ENCODE data around the gene THADA.
A peak's percentile ranks its signal among the peaks of the same experiment; 100 is the strongest.

The THADA gene

DNA sequence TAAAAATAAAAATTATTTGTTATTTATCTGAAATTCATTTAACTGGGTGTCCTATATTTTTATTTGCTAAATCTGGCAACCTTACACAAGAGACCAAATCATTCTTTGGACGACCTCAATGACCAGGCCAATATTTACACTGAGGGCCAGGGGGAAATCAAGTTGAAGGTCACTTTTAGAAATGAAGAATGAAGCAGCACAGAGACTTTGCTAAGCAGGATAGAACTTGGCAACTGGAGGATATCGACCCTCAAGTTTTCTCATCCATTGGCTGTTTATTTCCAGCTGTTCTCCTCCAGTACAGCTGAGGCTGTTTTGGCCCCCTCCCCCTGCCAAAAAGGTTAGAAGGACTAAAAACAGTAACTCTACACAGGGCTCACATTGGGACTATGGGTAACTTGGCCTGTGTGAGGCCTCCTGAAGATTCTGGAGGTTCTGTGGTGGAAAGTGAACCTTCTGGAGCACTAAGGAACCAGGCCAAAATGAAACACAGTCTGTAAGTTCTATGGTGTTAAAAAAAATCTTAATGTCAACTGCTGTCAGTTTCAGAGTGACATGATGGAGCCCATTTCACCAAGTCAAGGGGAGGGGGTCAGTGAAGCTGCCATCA, 337.2 kb downstream of the THADA start:
- no peak for DNase-seq

DNA sequence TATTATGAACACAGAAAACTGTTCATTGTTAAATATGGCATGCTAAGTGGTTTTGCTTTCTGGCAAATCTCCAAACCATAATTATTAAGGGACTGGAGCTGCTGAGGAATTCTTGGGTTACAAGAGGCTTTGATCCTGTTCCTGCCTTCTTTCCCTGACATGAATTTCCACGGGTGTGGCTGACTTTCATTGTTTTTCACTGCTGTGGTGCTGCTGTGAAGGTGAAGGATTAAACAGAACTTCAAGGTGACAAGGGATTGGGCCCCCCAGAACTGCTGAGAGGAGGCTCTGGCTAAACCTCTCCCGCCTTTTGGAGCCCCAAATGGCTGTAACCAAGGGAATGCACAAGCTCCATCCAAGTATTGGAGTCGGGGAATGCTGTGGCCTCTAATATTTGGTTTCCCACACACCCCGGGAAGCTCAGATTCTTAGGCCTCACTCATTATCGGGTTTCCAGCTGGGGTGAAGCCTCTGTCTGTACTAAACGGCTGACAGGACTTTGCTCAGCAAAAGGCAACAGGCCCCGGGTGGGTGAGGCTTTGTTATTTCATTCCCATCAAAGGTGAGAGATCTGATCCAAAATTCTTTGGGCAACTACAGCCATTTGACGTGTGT, 340.4 kb downstream of the THADA start:
- DNase-seq: no peak

DNA sequence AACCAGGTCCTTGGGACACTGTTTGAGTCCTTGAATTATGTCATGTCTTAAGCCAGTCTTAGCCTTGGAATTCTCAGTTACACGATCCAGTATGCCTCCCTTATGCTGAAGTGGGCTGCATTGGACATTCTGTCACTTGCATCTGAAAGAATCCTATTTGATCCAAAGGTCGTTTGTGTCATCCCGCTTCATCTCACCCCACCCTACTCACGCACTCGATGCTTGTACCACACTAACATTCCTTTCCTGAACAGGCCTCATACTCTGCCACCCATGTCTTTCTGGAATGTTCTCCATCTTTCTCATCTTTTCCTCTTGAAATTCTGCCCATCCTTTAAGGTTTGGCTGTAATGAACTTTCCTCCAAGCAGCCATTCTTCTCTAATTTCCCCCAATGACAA, 341.5 kb downstream of the THADA start:
- DNase-seq: no peak

DNA sequence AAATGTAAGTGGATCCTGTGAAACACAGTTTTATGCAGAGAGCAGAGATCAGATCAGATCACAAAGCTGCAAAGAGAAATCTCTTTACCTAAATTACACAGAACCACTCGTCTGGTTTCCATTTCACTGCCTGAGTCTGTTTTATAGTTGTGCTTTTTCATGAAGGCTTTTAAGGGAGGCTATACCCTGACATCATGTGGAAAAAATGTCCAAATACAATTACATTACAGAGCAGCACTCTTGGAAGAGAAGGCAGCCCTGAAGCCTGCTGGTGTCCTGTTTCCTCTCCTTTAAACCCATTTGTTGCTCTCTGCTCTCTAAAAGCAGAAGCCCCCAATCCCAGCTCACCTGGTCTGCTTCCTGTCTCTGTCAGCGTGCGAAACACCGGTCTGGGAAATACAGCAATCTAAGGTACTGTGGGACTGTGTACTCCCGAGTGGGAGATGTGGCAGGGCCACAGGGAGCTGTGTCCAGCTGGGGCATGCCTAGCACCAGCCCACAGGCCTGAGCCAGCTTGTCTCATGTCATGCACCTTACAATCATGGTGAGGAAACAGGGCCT, 344.6 kb downstream of the THADA start:
- DNase-seq: no peak

DNA sequence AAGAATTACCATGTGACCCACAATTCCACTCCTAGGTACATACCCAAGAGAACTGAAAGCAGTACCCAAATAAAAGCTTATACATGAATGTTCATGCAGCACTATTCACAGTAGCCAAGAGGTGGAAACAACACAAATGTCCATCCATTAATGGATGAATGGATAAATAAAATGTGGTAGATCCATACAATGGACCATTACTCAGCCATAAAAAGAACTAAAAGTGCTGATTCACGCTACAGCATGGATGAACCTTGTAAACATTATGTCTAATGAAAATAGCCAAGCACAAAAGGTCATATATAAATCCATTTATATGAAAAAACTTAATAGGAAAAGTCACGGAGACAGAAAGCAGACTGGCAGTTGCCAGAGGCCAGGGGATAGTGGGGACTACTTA, 345.8 kb downstream of the THADA start:
- no peak for DNase-seq

DNA sequence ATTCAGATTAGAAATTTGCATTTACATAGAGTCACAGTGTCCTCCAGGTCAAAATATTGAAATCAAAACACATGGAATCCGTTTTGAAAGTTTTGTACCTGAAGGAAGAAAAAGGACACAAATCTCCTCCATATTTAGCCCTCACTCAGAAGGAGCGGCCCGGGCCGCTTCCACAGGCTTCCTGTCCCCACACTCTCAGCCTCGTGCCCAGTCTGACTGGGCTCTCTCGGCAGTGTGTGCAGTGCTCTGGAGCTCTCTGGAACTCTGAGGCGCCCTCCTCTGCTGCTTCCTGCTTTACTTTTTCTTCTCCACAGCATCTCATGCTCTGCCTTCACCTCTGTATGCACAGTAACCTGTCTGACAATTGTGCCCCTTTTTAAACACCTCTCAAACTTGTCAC, 347.2 kb downstream of the THADA start:
- no peak for DNase-seq

DNA sequence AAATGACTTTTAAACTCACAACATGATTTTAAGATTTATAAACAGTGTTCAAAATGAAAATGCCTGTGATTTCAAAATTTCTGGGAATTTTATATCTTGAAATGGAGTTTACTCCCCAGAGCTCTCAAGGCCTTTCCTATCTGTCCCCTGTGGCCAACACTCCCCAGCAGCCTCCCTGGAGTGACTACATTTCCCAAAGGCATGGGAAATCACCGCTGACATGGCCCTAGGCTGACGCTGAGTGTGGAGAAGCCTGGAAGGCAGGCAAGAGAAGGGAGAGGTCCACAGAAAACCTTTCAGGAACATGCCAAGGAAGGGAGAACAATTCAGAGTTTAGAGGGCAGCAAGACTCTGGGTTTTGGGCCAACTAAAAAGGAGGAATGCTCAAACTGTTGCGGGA, 349.2 kb downstream of the THADA start:
- no peak for DNase-seq

DNA sequence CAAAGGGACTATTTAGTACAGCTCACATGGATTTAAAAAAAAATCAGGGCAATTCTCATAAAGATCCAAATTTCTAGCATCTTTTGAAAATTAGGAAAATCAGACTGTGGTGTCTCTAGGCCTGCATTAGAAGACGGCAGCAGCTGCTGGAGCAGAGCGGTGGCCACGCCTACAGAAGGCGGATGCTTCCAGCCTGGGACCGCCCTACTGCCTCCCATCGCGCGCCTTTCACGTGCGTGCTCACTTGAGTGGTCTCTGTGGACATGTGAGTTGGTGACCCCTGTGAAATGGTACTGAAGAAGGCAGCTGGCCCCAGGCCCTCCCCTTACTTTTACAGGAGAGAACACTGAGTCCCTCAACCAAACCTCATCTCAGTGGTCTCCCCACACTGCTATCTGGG, 354.3 kb downstream of the THADA start:
- DNase-seq: no peak

DNA sequence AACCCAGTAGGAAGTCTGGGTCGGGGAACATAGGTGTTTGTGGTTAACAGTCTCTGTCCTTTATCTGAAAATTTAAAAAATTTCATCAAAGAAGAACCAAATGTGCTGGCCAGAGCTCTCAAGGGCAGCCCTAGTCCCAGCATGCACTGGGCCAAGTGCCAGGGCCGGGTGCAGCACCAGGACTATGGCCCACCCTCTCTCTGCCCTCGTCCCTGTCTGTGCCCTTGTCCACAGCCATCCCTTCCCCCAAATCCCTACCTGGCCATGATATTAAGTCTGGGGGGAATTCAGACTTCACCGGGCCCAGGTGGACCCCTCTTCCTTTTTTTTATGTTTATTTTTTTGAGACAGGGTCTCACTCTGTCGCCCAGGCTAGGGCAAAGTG, 355.1 kb downstream of the THADA start:
- no peak for DNase-seq

DNA sequence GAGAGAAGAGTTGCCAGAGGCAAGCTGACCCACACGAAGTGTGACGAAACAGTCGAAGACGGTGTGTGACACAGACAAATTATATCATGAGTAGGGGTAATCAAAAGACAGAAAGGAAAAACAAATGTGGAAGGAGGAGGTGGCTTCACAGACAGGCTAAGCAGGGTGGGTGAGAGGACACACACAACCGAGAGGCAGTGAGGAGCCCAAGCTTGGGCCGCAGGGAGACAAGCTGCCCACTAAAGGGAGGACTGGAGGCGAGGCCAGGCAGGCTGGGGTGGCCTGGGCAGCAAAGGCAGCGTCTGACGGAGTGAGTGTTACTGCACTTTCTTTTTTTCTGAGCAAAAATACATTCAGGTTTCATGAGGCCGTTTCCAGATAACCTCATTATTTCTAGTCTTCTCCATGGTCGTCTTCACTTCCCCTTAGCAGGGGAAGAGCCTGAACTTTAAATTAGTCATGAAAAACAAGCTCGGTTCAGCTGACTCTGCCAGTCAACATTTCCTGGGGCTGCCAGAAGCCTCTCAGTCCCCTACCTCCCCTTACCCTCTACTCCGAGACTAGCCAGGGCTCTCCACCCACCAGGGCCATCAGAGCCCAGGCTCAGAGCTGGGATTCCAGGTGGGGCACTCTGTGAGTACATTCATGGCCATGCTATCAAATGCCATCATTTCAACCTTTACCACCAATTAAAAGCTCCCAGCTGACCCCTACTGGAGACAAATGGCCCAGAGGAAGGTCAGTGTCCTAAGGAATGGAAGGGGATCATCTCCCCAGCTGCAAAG, 355.7 kb downstream of the THADA start:
- DNase-seq: peak in 2 of 56 donors; percentile 14 to 19

DNA sequence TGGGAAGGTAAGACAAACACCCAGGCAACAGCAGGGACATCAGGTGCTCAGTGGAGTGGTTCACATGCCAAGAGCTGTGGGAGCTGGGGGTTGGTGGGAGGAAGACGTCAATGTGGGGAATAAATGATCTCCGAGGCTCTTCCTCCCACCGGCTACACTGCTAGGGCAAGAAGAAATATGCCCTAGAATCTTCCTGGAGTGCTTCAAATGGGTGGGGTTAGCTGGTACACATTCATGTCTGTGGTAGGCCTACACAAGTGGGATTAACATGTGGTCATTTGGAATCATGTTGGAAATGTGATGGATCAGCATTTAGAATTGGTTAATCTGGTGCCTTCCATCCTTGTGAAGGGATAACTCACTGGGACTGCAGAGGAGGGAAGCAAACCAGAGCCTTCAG, 357.0 kb downstream of the THADA start:
- DNase-seq: no peak

DNA sequence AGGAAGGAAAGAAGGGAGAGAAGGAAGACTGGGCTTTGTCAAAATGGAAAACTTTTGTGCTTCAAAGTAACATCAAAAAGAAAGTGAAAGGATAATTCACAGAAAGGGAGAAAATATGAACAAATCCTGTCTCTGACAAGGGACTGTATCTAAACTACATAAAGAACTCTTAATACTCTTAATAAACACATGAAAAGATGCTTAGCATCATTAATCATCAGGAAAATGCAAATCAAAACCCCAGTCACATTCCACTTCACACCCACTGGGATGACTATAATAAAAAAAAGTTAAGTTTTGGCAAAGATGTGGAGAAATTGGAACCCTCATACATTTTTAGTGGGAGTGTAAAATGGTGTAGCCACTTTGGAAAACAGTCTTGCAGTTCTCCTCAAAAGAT, 357.7 kb downstream of the THADA start:
- DNase-seq: no peak

DNA sequence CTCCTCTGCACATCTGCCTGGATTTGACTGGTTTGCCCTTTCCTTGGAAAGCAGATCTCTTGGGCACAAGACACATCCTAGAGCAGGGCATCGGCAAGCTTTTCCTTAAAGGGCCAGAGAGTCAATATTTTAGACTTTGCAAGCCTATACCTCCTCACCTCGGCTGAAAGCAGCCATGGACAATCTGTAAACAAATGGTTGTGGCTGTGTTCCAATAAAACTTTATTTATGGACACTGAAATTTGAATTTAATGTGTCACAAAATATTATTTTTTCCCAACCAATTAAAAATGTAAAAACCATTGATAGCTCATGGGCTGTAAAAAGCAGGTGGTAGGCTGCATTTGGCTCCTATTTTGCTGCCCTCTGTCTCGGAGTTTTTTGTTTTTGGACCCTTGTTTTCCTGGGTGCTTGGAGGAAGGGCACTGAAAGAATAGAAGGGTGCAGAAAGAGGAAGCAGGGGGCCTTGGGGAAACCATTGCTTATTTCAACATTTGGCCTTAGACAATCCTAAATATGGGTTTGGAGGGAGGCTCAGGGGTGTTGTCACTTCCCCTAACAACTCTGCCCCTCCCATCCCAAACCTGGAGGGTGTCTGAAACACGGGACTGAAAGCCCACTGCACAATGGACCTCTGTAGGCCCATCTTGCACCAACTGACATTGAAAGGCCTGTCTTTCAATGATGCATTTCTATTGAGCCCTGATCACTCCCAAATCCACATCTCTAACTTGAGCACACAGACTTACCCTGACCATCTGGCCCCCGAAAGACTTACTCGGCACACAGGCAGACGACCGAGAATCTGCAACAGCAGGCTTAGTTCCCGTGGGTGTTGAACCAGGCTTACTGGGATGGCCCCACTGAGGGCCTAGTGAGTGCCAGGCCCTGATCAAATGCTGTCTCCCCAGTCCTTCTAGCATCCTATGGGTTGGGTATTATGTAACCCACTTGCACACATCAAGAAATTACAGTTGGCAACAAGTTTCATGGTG, 362.3 kb downstream of the THADA start:
- peak in 1 of 56 donors; percentile 22 for DNase-seq

DNA sequence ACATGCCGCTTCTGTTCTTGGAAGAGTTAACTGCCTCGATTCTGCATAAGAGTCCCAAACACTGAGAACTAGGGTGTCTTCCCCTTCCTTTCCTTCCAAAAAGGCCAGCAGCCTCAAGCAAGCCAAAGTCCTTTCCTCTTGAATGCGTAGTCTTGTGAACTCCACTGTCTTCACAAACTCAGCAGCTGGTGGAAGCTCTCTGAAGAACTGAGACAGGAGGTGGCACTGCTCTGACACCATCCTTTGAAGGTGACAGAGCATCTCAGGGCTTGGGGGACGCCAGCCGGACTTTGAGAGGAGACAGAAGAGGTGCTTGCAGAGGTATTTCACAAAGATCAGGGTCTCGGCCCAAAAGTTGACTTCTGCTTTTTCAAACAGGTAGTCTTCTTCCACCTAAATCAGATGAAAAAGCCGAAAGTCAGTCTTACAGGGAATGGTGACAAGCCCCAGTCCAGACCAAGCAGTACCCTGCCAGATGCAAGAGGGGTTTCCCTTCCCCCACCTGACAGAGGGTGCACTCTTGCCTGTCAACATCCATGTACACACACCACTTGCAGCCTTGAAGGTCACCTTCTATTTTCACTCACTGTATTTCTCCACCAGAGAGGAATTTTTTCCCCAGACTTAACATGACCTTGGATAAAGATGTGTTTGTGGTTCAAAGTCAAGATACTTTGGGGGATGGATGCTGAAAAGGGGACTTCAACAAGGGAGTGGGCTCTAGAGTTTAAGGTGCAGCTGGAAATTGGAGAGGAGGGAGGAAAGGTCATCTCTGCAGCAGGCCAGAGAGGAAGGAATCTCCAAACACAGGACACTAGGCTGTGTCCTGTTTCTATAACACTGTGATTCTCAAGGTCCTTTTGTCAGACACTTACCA, 364.6 kb downstream of the THADA start:
- peak in 1 of 56 donors; percentile 16 for DNase-seq

DNA sequence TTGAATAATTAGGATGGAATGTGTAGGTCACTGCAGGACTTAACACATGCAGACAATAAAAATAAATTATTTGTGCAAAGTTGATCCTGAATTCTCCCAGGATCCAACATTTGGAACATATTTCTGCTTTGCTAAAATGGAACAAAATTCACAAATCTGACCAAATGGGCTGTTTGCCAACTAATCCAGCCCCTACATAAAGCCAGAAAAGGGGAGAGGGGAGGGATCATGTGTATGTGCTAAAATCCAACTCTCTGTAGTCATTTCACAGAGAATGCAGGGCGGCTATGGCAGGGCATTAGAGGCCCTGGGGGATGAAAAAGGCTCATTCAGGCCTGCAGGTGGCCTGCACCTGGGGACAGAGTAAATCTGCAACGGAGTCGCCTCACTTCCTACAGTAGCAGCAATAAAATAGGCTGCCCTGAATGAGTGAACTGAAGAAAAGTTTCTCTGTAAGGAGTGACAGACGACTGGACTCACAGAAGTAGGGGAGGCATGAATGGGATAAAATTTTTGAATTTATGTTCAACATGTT, 365.4 kb downstream of the THADA start:
- no peak for DNase-seq

DNA sequence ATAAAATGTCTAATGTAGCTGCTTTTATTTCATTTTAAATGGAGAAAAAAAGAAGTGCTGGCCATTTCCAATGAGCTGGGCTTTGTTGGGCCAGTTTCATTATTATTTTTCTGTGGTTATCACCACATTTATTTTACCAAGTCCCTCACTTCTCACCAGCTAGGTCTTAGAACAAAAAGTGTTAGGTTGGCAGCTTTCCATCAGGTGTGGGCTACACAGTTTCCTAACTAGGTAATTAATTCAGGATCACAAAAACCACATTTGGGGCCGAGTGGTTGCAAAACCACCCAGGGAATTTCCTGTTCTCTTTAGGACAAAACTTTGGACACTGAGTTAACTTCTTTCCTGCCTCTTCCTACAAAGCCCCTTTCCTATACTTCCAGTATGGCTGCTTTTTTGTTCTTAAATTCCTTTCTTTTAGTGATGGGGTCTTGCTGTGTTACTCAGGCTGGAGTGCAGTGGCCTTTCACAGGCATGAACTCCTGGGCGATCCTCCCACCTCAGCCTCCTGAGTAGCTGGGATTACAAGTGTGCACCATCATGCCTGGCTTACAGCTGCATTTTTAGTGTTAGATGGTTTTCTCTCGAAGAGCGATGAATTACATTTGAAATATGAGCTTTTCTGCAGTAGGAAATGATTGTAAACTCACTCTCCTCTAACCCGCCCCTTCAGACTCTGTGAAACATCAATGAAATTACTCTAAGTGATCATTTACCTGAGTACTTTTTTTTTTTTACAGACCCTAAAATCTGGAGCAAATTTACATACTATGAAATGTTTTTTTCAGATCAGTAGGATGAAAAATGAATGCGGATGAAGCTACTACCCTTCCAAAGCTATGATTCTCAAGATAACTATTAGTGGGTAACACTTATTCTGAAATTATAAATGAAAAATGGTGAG, 366.8 kb downstream of the THADA start:
- peak in 1 of 56 donors; percentile 4 for DNase-seq

DNA sequence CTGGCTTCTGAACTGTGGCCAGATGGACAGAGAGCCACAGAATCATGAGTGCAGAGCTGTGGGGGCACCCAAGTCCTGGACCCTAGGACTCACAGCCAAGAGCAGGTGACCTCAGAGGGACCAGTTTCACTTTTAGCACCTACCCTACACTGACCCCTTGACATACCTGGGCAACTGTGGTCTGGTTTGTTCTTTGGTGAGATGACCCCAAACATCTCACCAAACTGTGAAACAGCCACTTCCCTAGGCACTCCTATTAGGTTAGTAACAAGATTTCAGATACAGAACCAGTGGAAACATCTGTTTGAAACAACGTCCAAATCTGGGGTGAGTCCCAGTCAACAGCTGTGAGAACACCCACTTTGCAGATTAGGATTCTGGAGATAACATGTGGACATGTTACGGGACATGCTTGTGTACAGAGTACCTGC, 367.5 kb downstream of the THADA start:
- no peak for DNase-seq

DNA sequence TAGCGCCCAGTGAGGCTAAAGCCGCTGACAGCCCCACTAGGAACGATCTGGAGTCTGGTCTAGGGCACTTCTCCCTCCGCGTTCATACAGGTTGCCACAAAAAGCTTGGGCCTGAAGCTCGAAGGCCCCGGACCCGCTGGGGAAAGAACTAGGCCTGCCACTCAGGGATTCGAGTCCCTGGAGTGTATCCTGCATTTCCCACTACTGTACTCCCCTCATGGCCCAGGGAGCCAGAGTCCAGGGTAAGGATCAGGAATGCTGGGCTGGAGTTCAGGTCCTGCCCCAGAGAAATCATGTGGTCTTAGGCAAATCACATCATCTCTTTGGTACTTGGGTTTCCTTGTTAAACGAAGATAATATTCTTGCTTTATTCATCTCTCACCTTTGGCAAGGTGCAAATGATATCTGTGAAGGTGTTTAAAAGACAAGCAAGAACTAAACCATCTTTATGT, 368.0 kb downstream of the THADA start:
- DNase-seq: peak in 1 of 56 donors; percentile 54
